Esophagus squamous epithelium (tissue), 4 donors: ENCODE data around the gene KIAA0319L.

Experiments
- CTCF ChIP-seq, 6 experiments: fragments of 450-650 bp in 4 of 6; fragments of 200-600 bp in 2 of 6; sonication (generic) in 2 of 6; IDR thresholded peaks; one replicate each; pipeline ENCODE4 v1.5.1; 2016 to 2019; ENCODE audit warnings: antibody characterized with exemption in 6 of 6, mild to moderate bottlenecking in 4 of 6, moderate library complexity in 4 of 6
- POLR2A ChIP-seq, 4 donors: fragments of 450-650 bp; IDR thresholded peaks; one replicate each; pipeline ENCODE4 v1.6.1; 2017; ENCODE audit warnings: antibody characterized with exemption in 4 of 4, mild to moderate bottlenecking in 4 of 4, moderate library complexity in 3 of 4

GRCh38 chr1:35497571-35497970, 59.6 kb downstream of the KIAA0319L start:
- TF ChIP-seq CTCF (IDR thresholded peaks at IDR 0.05) (no peak), POLR2A (IDR thresholded peaks at IDR 0.05) (no peak)
